Tibial nerve (tissue), 4 donors: Measurements from ENCODE around the gene TK2.

ENCODE experiments used
- CTCF ChIP-seq, 5 experiments: fragments of 200-600 bp in 3 of 5; fragments of 450-650 bp in 2 of 5; sonication (generic) in 3 of 5; IDR thresholded peaks; one replicate each; pipeline ENCODE4 v1.5.1; 2016 to 2019; ENCODE audit warnings: antibody characterized with exemption in 5 of 5, mild to moderate bottlenecking in 3 of 5, moderate library complexity in 2 of 5
- EP300 ChIP-seq, 2 donors: sonication (generic); formaldehyde crosslinking; IDR thresholded peaks; one replicate each; pipeline ENCODE4 v1.6.1; 2017; ENCODE audit warnings: antibody characterized with exemption in 2 of 2, mild to moderate bottlenecking in 1 of 2

GRCh38 chr16:66562409-66562808 lies 12.5 kb upstream of the TK2 start:
- TF ChIP-seq EP300 (IDR thresholded peaks at IDR 0.05) (no peak), CTCF (IDR thresholded peaks at IDR 0.05) (no peak)
